ENCODE measurements around the gene SPACDR.

Gene SPACDR

DNA sequence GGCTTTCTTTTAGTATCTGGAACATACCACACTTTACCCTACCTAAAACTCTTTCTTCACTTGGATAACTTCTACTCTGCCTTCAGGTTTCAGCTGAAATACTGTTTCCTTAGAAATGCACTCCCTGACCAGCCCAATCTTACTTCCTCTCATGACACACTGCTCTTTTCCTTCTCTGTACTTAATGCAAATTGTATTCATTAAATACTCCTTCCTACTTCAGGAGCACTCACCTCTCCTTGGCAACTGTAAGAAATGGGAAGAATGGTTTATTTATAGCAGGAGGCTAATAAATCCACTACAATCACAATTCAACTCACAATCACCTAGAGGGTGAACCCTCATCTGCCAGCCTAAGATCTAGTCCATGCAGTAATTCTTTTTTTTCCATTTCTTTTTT, 50.7 kb downstream of the SPACDR start:
- DNase-seq (ENCODE audit: low read depth), result no peak

DNA sequence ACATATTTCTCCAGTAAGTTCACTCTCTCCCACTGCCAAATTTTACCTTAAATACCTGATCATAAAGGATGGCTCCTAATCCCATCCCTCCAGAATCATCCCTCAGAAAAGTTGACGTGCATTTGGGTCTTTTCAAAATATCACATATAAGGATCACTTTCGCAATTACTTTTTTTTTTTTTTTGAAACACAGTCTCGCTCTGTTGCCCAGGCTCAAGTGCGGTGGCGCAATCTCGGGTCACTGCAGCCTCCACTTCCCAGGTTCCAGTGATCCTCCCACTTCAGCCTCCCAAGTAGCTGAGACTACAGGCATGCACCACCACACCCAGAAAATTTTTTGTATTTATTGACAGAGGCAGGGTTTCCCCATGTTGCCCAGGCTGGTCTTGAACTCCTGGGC, 53.0 kb downstream of the SPACDR start:
- DNase-seq (ENCODE audit: low read depth), result no peak

DNA sequence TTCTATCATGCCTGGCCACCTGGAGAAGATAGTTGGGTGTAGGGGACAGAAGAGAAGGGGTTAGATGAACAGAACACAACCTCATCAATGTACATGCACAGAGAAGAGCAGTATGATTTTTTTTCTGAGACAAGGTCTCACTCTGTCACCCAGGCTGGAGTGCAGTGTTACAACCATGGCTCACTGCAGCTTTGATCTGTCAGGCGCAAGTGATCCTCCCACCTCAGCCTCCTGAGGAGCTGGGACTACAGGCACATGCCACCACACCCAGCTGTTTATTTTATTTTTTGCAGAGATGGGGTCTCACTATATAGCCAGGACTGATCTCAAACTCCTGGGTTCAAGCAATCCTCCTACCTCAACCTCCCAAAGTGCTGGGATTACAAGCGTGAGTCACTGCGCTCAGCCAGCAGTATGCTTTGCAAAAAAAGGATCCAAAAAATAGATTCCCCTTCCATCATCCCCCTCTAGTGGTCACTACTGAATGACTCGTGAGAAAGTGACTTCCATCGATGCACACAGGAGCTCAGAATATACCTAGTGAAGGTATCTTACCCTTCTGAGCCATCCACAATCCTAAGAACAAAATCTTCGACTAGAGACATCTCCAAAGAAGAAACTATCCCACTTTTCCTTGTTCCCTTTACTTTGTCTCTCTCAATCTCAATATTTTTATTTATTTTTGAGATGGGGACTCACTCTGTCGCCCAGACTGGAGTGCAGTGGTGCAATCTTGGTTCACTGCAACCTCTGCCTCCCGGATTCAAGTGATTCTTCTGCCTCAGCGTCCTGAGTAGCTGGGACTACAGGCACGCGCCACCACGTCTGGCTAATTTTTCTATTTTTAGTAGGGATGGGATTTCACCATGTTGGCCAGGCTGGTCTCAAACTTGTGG, 56.5 kb downstream of the SPACDR start:
- DNase-seq (ENCODE audit: low read depth), result no peak

DNA sequence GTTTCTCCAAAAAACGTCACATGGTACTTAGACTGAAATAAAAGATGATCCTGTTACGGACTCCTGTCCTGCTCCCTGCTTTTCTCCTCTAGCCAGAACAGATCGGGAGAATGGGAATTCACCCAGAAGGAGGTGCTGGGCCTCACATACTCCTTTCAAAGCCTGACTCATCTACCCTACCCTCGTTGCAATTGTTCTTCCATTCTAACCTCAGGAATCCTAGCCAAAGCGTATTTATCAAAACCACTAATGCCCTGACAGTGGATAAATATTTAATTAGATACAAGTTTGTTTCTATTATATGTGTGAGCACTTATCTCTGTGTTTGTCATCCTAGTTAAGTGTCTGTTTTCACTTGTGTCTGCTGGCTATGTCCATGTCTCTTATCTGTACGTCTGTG, 57.3 kb downstream of the SPACDR start:
- DNase-seq (ENCODE audit: low read depth), result no peak

Data from stimulated activated CD8-positive, alpha-beta memory T cell treated with anti-CD3 and anti-CD28 coated beads, Interleukin-15, amount 100 ng/mL, for 24 hours (primary cell).